Measurements from ENCODE around the gene METTL9.

METTL9 gene

GRCh38 chr16:21554795-21555585 is 44.4 kb upstream of the METTL9 start:
- POLR2A ChIA-PET, result no interaction called here
- Histone ChIP-seq H3K27ac (ENCODE audit: extremely low read depth, low read depth, low read length) (no peak overlapping the region), H3K36me3 (ENCODE audit: control insufficient read depth in 2 of 2, insufficient read depth in 1 of 2, low read length in 2 of 2) (no peaks in the 10 kb centered on the region), H3K9me3 (ENCODE audit: control insufficient read depth, insufficient read depth, low read depth, low read length) (no peaks in the 10 kb centered on the region), H3K4me1 (ENCODE audit: control insufficient read depth, insufficient read depth, low read length) (no peaks in the 10 kb centered on the region), H3K4me3 (ENCODE audit: low read depth, low read length) (no peak overlapping the region)
- CTCF ChIA-PET, result interaction anchor here (0.6 to 1.4 kb wide), 4 partner anchors 9 to 1343 kb away, joined by 3 to 9 read pairs (median 4); no protein-coding TSS in a partner anchor
- TF ChIP-seq ZNF416 (tag by site-specific recombination; IDR thresholded peaks at IDR 0.05) (no peak), INSM2 (tag by site-specific recombination; IDR thresholded peaks at IDR 0.05) (peak; percentile 32; the same call in 1 of the 2 replicates), ZNF621 (tag by site-specific recombination; IDR thresholded peaks at IDR 0.05) (no peak), ZSCAN30 (tag by site-specific recombination; IDR thresholded peaks at IDR 0.05) (peak; percentile 84; the same call in 1 of the 2 replicates), ZNF654 (tag by site-specific recombination; IDR thresholded peaks at IDR 0.05; ENCODE audit: low read depth) (peak; percentile 99), ZNF544 (tag by site-specific recombination; IDR thresholded peaks at IDR 0.05) (no peak), ZEB2 (tag by site-specific recombination; IDR thresholded peaks at IDR 0.05) (peak; percentile 81), ZNF629 (tag by site-specific recombination; IDR thresholded peaks at IDR 0.05) (peak; percentile 49), IKZF3 (tag by site-specific recombination; IDR thresholded peaks at IDR 0.05) (peak; percentile 70), KLF17 (tag by site-specific recombination; IDR thresholded peaks at IDR 0.05) (peak; percentile 39; the same call in 1 of the 2 replicates), ZNF600 (tag by site-specific recombination; IDR thresholded peaks at IDR 0.05) (peak; percentile 54; the same call in 1 of the 2 replicates), ZNF530 (tag by site-specific recombination; IDR thresholded peaks at IDR 0.05; ENCODE audit: low read depth) (no peak), CTCF (tag by site-specific recombination; IDR thresholded peaks at IDR 0.05) (peak; percentile 99), ZNF561 (tag by site-specific recombination; IDR thresholded peaks at IDR 0.05; ENCODE audit: borderline replicate concordance) (no peak; the same call in 1 of the 2 replicates), ZNF391 (tag by site-specific recombination; IDR thresholded peaks at IDR 0.05; ENCODE audit: borderline replicate concordance, low read depth) (peak; percentile 35; the same call in 1 of the 2 replicates), ZNF2 (tag by site-specific recombination; IDR thresholded peaks at IDR 0.05) (peak; percentile 91; the same call in 1 of the 2 replicates), SP7 (tag by site-specific recombination; IDR thresholded peaks at IDR 0.05) (0 out of 2 replicates have a peak, but pooled peaks have one; percentile 54), ZNF10 (tag by site-specific recombination; IDR thresholded peaks at IDR 0.05) (peak; percentile 81), PRDM10 (tag by site-specific recombination; IDR thresholded peaks at IDR 0.05) (0 out of 2 replicates have a peak, but pooled peaks have one; percentile 18), ZBTB1 (tag by site-specific recombination; IDR thresholded peaks at IDR 0.05) (no peak), ZNF121 (tag by site-specific recombination; IDR thresholded peaks at IDR 0.05) (peak; percentile 68; the same call in 1 of the 2 replicates), ZNF341 (tag by site-specific recombination; IDR thresholded peaks at IDR 0.05; ENCODE audit: low read depth) (peak; percentile 74), ZBTB26 (tag by site-specific recombination; optimal IDR thresholded peaks at IDR 0.05) (peak; percentile 57), ZNF585B (tag by site-specific recombination; IDR thresholded peaks at IDR 0.05) (no peak), ZNF324 (tag by site-specific recombination; IDR thresholded peaks at IDR 0.05) (0 out of 2 replicates have a peak, but pooled peaks have one; percentile 27), ZBTB17 (tag by site-specific recombination; IDR thresholded peaks at IDR 0.05) (peak; percentile 64), ZFP69B (tag by site-specific recombination; IDR thresholded peaks at IDR 0.05) (no peak), ZNF394 (tag by site-specific recombination; IDR thresholded peaks at IDR 0.05; ENCODE audit: borderline replicate concordance) (peak; percentile 37; the same call in 1 of the 2 replicates)
